GM12801 (cell line): Measurements from ENCODE around the gene UBE4B.

Source experiments
- TF ChIP-seq, protein P1 (sequence below): IDR thresholded peaks from one replicate; pipeline ENCODE4 v1.5.1; 2011; ENCODE audit warnings: control low read depth; ENCODE audit not compliant: insufficient read length; ENCODE audit errors: extremely low read depth

UBE4B gene

GRCh38 chr1:10211805-10212410 lies 179.2 kb downstream of the UBE4B start:
- TF ChIP-seq, protein P1, sequence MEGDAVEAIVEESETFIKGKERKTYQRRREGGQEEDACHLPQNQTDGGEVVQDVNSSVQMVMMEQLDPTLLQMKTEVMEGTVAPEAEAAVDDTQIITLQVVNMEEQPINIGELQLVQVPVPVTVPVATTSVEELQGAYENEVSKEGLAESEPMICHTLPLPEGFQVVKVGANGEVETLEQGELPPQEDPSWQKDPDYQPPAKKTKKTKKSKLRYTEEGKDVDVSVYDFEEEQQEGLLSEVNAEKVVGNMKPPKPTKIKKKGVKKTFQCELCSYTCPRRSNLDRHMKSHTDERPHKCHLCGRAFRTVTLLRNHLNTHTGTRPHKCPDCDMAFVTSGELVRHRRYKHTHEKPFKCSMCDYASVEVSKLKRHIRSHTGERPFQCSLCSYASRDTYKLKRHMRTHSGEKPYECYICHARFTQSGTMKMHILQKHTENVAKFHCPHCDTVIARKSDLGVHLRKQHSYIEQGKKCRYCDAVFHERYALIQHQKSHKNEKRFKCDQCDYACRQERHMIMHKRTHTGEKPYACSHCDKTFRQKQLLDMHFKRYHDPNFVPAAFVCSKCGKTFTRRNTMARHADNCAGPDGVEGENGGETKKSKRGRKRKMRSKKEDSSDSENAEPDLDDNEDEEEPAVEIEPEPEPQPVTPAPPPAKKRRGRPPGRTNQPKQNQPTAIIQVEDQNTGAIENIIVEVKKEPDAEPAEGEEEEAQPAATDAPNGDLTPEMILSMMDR, result no peak

- TF ChIP-seq, protein P1, result no peak
Observed at GRCh38 chr1:10212476-10212875, 179.7 kb downstream of the UBE4B start.

DNA sequence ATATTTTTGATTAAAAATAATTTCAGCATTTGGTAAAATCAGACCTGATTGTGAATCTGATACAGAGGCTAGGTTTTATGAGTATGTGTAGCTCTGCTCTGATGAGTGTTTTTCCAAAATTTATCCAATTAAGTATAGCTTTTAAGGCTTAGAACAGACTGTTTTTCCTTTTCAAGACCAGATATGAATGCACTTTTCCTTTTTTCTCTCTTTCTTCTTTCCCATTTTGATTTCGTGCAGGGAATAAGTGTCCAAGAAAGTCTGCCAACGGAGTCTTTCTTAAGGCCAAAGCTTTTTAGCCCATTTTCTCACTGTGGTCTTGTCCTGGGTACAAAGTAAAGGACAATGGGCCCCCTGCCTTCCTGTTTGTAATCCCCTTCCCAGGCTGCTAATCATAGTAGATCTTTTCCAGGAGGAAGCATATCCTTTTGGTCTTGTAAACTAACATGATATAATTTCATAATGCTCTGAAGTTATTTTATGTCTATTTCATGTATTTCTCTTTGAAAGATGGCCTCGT lies 180.5 kb downstream of the UBE4B start:
- TF ChIP-seq, protein P1, result no peak

DNA sequence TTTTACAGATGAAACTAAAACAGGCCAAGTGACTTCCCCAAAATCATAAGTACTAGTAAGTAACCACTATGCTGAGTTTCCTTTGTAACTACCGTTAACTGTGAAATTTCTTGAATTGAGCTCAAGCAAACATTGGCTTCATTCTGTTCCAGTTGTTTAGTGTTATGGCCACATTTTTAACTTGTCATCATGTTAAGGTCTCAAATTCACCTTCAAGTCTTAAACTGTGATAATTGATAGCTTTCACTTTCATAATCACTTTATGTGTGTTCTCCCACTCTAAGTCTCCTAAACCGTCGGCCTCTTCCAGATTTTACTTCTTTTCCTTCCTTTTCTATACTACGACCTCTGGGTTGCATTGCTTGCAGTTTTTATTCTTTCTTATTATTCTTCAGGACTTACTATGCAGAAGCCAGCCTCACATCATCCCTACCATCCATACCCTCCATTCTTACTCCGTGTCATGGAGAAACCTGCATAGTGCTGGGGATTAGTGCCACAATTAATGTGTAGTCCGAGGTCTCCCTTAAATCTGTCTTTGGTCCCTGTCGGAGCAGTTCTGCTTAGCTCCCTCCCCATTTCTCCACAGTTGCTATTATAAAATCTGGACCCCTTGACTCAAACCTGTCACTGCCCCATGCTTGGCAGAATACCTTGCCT lies 183.5 kb downstream of the UBE4B start:
- TF ChIP-seq, protein P1, result no peak

DNA sequence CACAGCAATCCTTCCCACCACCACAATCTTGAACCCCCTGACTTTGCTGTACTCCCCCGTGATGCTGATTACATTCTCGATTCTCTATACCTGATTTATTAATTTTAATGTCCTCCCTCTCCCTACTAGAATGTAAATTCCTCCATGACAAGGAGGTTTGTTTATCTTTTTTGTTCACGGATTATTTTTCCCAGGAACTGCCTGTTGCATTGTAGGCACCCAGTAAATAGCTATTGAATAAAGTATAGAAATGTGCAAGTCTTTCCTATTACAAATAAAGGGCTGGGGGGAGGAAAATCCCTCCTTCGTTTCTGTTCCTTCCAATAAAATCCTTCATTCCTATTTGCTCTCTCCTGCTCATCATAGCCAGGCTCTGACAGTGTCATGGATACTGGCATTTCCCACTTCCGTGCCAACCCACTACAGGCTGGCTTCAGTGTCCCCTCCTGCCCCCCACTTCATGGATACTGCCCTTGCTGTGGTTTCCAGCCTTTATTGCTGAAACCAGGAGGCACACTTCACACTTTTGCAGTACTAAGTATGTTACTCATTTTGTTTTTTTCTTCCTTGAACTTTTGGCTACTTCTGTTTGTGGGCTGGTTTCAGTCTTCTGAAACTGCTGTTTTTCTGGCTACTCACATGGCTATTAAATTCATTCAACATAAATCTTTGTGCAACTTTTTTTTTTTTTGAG lies 185.1 kb downstream of the UBE4B start:
- TF ChIP-seq, protein P1, result no peak

GRCh38 chr1:10220200-10220599 lies 187.4 kb downstream of the UBE4B start:
- TF ChIP-seq, protein P1, result no peak

DNA sequence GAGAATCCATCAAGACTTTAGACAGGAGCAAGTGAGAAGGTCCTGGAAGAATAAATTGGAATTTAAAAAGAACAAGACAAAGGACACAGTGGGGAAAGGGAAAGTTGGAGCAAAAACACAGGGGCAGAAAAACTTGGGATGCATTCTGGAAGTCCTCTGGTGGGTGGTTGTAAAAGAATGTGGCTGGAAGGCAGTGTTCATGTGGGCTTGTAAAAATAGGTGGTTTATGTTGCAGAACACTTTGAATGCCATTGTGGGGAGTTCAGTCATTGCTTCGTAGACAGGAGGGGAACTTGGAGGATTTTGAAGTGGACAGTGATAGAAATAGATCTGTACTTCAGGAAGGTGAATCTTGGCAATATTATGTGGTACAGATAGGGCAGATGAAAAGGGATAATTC lies 192.8 kb downstream of the UBE4B start:
- TF ChIP-seq, protein P1, result no peak
